ENCODE measurements around the gene AKAP13.
"Not testable (repeated sequence)": the region's sequence is repeated elsewhere in the genome, so short reads cannot be mapped to it uniquely, and the experiment has no call there.

AKAP13 gene

GRCh38 chr15:85534031-85534430 lies 153.6 kb downstream of the AKAP13 start:
- H3K9me3 ChIP-seq (ENCODE audit: control insufficient read depth, low read length), result no peaks in the 10 kb centered on the region
- no peak overlapping the region for H3K4me3 ChIP-seq (ENCODE audit: low read length)
- H3K9ac ChIP-seq (ENCODE audit: low read length), result no peak overlapping the region
- DNase-seq (ENCODE audit: low read depth), result no peak
- H3K4me1 ChIP-seq (ENCODE audit: control insufficient read depth, insufficient read depth, low read length), result peaks cover 17% of the 10 kb centered on the region
- H3K36me3 ChIP-seq (ENCODE audit: control insufficient read depth, insufficient read depth, low read length, severe bottlenecking), result peaks cover 14% of the 10 kb centered on the region
- H3K27me3 ChIP-seq (replicated peaks; ENCODE audit: control insufficient read depth, insufficient read depth, low read length), result no peaks in the 10 kb centered on the region

GRCh38 chr15:85535533-85536330 lies 155.3 kb downstream of the AKAP13 start:
- not testable (repeated sequence) for H3K4me3 ChIP-seq (ENCODE audit: low read length); H3K27me3 ChIP-seq (replicated peaks; ENCODE audit: control insufficient read depth, insufficient read depth, low read length); DNase-seq (ENCODE audit: low read depth); H3K9me3 ChIP-seq (ENCODE audit: control insufficient read depth, low read length); H3K9ac ChIP-seq (ENCODE audit: low read length)
- Histone ChIP-seq H3K36me3 (ENCODE audit: control insufficient read depth, insufficient read depth, low read length, severe bottlenecking) (peaks cover 14% of the 10 kb centered on the region), H3K4me1 (ENCODE audit: control insufficient read depth, insufficient read depth, low read length) (peaks cover 11% of the 10 kb centered on the region)

GRCh38 chr15:85536341-85536740 lies 155.9 kb downstream of the AKAP13 start:
- peaks cover 11% of the 10 kb centered on the region for H3K4me1 ChIP-seq (ENCODE audit: control insufficient read depth, insufficient read depth, low read length)
- no peaks in the 10 kb centered on the region for H3K9me3 ChIP-seq (ENCODE audit: control insufficient read depth, low read length)
- DNase-seq (ENCODE audit: low read depth), result no peak
- no peak overlapping the region for H3K4me3 ChIP-seq (ENCODE audit: low read length)
- H3K36me3 ChIP-seq (ENCODE audit: control insufficient read depth, insufficient read depth, low read length, severe bottlenecking), result peaks cover 14% of the 10 kb centered on the region
- H3K9ac ChIP-seq (ENCODE audit: low read length), result no peak overlapping the region
- no peaks in the 10 kb centered on the region for H3K27me3 ChIP-seq (replicated peaks; ENCODE audit: control insufficient read depth, insufficient read depth, low read length)

GRCh38 chr15:85539491-85539890 lies 159.1 kb downstream of the AKAP13 start:
- no peaks in the 10 kb centered on the region for H3K9me3 ChIP-seq (ENCODE audit: control insufficient read depth, low read length)
- H3K4me3 ChIP-seq (ENCODE audit: low read length), result no peak overlapping the region
- H3K9ac ChIP-seq (ENCODE audit: low read length), result no peak overlapping the region
- DNase-seq (ENCODE audit: low read depth), result no peak
- peaks cover 9% of the 10 kb centered on the region for H3K36me3 ChIP-seq (ENCODE audit: control insufficient read depth, insufficient read depth, low read length, severe bottlenecking)
- H3K27me3 ChIP-seq (replicated peaks; ENCODE audit: control insufficient read depth, insufficient read depth, low read length), result no peaks in the 10 kb centered on the region
- peaks cover 28% of the 10 kb centered on the region for H3K4me1 ChIP-seq (ENCODE audit: control insufficient read depth, insufficient read depth, low read length)

- H3K4me3 ChIP-seq (ENCODE audit: low read length), result no peak overlapping the region
- no peak overlapping the region for H3K9ac ChIP-seq (ENCODE audit: low read length)
- H3K27me3 ChIP-seq (replicated peaks; ENCODE audit: control insufficient read depth, insufficient read depth, low read length), result no peaks in the 10 kb centered on the region
- no peaks in the 10 kb centered on the region for H3K9me3 ChIP-seq (ENCODE audit: control insufficient read depth, low read length)
- DNase-seq (ENCODE audit: low read depth), result no peak
- peaks cover 36% of the 10 kb centered on the region for H3K4me1 ChIP-seq (ENCODE audit: control insufficient read depth, insufficient read depth, low read length)
- H3K36me3 ChIP-seq (ENCODE audit: control insufficient read depth, insufficient read depth, low read length, severe bottlenecking), result peaks cover 5% of the 10 kb centered on the region
Measured at GRCh38 chr15:85540085-85540797, 159.8 kb downstream of the AKAP13 start.

DNA sequence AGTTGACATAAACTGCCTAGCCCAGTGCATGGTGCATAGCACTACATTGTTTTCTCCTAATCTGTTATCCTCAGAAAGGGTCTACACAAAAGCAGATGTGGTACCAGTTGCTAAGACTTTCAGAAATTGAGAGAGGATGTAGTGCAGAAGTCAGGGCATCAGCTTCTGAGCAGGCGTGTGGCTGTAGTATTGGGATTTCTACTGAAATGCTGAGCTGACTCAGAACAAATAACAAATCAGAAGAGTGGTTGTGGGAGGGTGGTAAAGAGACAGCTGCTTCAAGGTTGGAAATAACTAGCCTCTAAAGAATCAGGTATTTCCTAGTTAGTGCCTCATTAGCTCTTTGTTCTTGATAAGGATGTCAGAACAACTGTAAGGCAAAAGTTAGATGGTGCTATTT lies 161.3 kb downstream of the AKAP13 start:
- Histone ChIP-seq H3K36me3 (ENCODE audit: control insufficient read depth, insufficient read depth, low read length, severe bottlenecking) (peaks cover 5% of the 10 kb centered on the region), H3K27me3 (replicated peaks; ENCODE audit: control insufficient read depth, insufficient read depth, low read length) (no peaks in the 10 kb centered on the region), H3K4me1 (ENCODE audit: control insufficient read depth, insufficient read depth, low read length) (peaks cover 47% of the 10 kb centered on the region), H3K9ac (ENCODE audit: low read length) (no peak overlapping the region), H3K4me3 (ENCODE audit: low read length) (no peak overlapping the region), H3K9me3 (ENCODE audit: control insufficient read depth, low read length) (no peaks in the 10 kb centered on the region)
- no peak for DNase-seq (ENCODE audit: low read depth)

GRCh38 chr15:85542488-85542887 lies 162.1 kb downstream of the AKAP13 start:
- DNase-seq (ENCODE audit: low read depth), result no peak
- no peak overlapping the region for H3K9ac ChIP-seq (ENCODE audit: low read length)
- H3K36me3 ChIP-seq (ENCODE audit: control insufficient read depth, insufficient read depth, low read length, severe bottlenecking), result peaks cover 5% of the 10 kb centered on the region

GRCh38 chr15:85542895-85543331 lies 162.5 kb downstream of the AKAP13 start:
- DNase-seq (ENCODE audit: low read depth), result no peak
- H3K27me3 ChIP-seq (replicated peaks; ENCODE audit: control insufficient read depth, insufficient read depth, low read length), result no peaks in the 10 kb centered on the region
- H3K36me3 ChIP-seq (ENCODE audit: control insufficient read depth, insufficient read depth, low read length, severe bottlenecking), result peaks cover 5% of the 10 kb centered on the region
- H3K9me3 ChIP-seq (ENCODE audit: control insufficient read depth, low read length), result no peaks in the 10 kb centered on the region
- H3K4me1 ChIP-seq (ENCODE audit: control insufficient read depth, insufficient read depth, low read length), result peaks cover 38% of the 10 kb centered on the region
- no peak overlapping the region for H3K9ac ChIP-seq (ENCODE audit: low read length)
- H3K4me3 ChIP-seq (ENCODE audit: low read length), result no peak overlapping the region

More at GRCh38 chr15:85542488-85542887, 162.1 kb downstream of the AKAP13 start:
- Histone ChIP-seq H3K9me3 (ENCODE audit: control insufficient read depth, low read length) (no peaks in the 10 kb centered on the region), H3K4me3 (ENCODE audit: low read length) (no peak overlapping the region), H3K4me1 (ENCODE audit: control insufficient read depth, insufficient read depth, low read length) (peaks cover 43% of the 10 kb centered on the region), H3K27me3 (replicated peaks; ENCODE audit: control insufficient read depth, insufficient read depth, low read length) (no peaks in the 10 kb centered on the region)

DNA sequence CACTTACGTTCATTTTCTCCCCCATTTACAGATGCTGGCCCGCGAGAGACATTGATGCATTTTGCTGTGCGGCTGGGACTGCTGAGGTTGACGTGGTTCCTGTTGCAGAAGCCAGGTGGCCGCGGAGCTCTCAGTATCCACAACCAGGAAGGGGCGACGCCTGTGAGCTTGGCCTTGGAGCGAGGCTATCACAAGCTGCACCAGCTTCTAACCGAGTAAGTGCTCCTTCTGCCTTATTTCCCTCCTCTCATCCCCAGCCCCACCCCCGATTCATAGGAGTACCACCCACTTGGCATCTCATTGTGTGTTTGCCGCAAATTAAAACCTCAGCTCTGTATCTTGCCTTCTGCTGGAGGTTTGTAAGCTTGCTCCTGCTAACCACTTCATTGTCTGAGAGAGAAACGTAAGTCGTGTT lies 163.3 kb downstream of the AKAP13 start:
- Histone ChIP-seq H3K4me1 (ENCODE audit: control insufficient read depth, insufficient read depth, low read length) (peaks cover 36% of the 10 kb centered on the region), H3K9ac (ENCODE audit: low read length) (peak overlapping the region; percentile 81), H3K27me3 (replicated peaks; ENCODE audit: control insufficient read depth, insufficient read depth, low read length) (no peaks in the 10 kb centered on the region), H3K9me3 (ENCODE audit: control insufficient read depth, low read length) (no peaks in the 10 kb centered on the region), H3K36me3 (ENCODE audit: control insufficient read depth, insufficient read depth, low read length, severe bottlenecking) (peaks cover 5% of the 10 kb centered on the region), H3K4me3 (ENCODE audit: low read length) (peak overlapping the region; percentile 59)
- DNase-seq (ENCODE audit: low read depth), result no peak

- H3K27me3 ChIP-seq (replicated peaks; ENCODE audit: control insufficient read depth, insufficient read depth, low read length), result no peaks in the 10 kb centered on the region
Measured at GRCh38 chr15:85545185-85545584, 164.8 kb downstream of the AKAP13 start.

DNA sequence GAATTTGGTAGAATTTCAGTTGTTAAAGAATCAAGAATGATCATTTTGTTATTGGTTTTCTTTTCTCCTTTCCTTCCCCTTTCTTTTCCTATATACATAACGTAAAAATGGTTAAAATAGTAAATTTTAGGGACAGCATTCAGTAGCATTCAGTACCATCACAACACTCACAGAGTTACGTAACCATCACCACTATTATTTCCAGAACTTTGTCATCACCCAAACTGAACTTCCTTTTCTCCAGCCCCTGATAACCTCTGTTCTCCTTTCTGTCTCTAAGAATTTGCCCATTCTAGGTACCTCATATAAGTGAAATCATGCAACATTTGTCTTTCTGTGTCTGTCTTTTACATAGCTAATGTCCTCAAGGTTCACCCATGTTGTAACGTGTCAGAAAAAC lies 165.3 kb downstream of the AKAP13 start:
- Histone ChIP-seq H3K36me3 (ENCODE audit: control insufficient read depth, insufficient read depth, low read length, severe bottlenecking) (peaks cover 5% of the 10 kb centered on the region), H3K9ac (ENCODE audit: low read length) (peak overlapping the region; percentile 81), H3K9me3 (ENCODE audit: control insufficient read depth, low read length) (no peaks in the 10 kb centered on the region), H3K4me1 (ENCODE audit: control insufficient read depth, insufficient read depth, low read length) (peaks cover 36% of the 10 kb centered on the region), H3K27me3 (replicated peaks; ENCODE audit: control insufficient read depth, insufficient read depth, low read length) (no peaks in the 10 kb centered on the region), H3K4me3 (ENCODE audit: low read length) (peak overlapping the region; percentile 65)
- DNase-seq (ENCODE audit: low read depth), result no peak

More at GRCh38 chr15:85545185-85545584, 164.8 kb downstream of the AKAP13 start:
- peaks cover 5% of the 10 kb centered on the region for H3K36me3 ChIP-seq (ENCODE audit: control insufficient read depth, insufficient read depth, low read length, severe bottlenecking)
- no peaks in the 10 kb centered on the region for H3K9me3 ChIP-seq (ENCODE audit: control insufficient read depth, low read length)
- peak overlapping the region; percentile 65 for H3K4me3 ChIP-seq (ENCODE audit: low read length)
- peak; percentile 85 for DNase-seq (ENCODE audit: low read depth)
- peak overlapping the region; percentile 81 for H3K9ac ChIP-seq (ENCODE audit: low read length)
- H3K4me1 ChIP-seq (ENCODE audit: control insufficient read depth, insufficient read depth, low read length), result peaks cover 36% of the 10 kb centered on the region
